GM21367 (cell line): ENCODE measurements around the gene ECE1.

Source experiments
- ATAC-seq: cut with Tn5 transposase; IDR thresholded peaks from one replicate; pipeline ENCODE4 v1.9.1; 2021; ENCODE audit not compliant: unreplicated experiment

ECE1 gene

DNA sequence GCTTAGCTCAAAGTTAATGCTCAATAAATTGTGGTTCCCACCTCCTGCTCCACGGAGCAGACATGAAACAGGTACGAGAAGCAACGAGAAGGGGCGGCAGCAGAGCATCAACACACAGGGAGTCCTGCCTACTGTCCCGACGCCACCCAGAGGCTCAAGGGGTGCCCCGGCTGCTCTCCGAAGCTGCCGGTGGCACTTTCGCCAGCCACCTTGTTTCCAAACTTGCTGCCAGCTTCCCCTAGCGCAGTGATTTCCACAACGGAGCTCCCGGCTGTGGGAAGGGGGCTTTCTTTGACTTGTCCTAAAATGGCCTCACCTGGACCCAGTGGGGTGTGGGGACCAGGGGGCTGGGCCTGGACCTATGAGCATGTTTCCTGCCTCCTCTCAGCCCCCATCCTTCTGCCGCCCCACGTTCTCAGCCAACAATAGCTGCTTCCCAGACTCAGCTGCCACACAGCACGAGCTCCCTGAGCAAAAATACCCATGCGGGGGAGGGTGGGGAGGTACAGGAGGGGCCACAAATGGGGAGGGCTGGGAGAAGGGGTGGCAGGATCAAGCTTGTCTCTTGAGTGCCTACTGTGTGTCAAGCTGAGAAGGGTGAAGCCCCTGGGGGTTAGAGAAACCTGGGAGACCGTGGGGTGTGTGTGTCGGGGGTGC lies 35.6 kb upstream of the ECE1 start:
- ATAC-seq = no peak

DNA sequence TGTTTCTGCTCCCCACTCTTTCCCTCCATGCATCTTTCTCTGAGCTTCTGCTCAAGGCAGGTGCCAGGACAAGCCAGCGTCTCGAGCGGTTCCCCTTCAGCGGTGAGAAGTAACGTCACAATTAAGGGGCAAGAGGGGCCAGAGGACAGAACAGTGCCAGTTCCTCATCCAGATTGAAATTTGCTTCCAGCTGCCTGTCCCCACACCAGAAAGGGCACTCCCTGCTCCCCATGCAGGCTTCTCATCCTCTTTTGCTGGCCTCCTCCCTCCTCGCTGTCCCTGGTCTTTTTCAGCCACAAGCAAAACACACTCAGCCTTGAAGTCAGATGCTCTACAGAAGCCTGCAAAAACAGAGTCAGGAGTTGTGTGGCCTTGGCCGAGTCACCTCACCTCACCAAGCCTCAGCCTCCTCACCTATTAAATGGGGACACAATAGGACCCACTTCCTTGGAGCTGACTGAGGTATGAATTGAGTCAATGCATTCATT lies 35.0 kb upstream of the ECE1 start:
- ATAC-seq = no peak

DNA sequence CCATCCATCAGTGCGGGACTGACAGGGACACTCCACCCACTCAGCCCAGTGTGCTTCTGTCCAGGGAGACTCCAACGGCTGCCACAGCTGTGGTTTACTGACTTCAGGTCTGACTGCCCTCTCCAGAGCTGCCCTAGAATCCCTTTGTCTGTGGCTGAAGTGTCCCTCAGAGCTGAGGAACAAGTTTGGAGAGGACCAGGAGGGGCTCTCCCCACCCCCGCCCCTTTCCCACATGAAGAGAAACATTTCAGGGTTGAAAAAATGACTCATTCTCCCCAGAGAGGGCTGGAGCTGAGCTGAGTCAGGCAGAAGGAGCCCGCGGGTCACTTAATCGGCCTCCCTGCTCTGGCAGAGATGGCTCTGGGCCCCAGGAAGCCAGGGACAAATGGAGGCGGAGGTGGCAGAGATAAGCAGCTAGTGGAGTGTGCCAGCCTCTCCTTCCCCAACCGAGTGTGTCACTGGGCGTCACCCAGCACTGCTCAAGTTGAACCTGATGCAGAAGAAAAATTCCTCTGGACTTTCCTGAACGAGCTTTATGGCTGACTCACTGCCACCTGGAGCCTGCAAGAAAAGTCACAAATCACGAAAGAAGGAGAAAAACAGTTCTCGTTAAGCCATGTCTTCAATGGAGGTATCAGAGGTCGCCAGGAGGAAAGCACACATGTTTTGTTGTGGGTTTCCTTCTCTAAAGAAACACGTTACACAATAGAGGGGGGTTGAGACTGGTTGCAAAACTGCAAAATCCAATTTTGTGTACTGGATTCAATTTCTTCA lies 34.3 kb upstream of the ECE1 start:
- ATAC-seq = no peak

DNA sequence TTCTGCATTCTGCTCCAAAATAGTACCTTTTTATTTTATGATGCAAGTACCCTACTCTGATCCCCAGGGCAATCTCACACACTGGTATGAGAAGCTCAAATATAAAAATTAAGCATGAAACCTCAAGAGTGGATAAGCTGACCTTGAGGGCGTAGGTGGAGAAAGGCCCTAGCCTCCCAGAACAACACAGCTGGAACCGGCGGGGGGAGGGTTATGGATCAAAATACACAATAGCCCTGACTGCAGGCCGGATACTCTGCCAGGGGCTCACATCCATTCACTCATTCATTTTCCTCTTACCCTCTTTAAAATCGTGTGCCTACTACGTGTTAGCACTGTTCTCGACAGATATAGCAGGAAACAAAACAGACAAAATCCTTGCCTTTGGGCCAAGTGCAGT lies 32.8 kb upstream of the ECE1 start:
- no peak for ATAC-seq

DNA sequence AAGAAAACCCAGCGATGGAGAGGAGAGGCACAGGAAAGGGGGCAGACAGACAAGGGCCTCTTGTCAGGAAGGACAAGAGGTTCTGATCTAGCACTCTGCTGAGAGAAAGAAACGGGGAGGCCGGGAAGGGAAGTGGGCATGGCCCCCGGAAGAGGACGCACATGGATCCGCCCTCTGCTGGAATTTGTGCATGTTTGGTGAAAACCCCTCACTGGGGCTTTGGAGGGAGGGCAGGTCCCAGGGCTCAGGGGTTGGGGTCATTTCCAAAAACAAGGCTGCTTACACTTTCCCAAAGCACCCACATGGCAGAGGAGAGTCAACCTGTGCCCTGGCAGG lies 32.4 kb upstream of the ECE1 start:
- ATAC-seq = no peak

DNA sequence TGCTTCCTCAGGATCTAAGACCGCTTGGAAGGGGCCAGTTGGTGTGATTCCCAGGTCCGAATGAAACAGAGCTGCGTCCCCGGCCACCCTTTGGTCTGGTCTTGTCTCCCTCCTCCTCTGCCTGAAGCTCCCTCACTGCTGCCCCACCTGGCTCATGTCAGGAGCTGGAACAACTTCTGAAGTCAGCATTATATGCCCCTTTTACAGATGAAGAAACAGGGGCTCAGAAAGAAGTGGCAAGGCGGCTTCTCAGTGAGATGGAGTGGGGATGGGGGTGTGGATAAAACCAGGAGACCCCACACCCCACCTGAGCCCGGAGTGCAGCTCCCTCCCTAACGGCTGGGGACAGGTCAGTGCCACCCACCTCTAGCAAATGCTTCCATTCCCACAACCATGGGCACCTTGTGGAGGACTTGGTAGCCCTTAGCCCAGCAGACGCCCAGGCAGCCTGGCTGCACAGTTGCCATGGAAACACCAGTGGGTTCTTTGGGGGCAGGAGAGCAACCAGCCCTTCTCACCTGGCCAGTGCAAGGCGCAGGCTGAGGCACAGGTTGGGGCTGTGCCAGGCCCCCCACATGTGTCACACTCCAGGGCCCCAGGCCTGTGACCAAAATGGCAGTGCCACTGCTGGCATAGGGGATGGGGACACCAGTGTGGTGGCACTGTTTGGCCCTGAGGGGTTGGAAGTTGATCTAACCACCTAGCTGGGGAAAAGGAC lies 31.9 kb upstream of the ECE1 start:
- ATAC-seq = no peak

DNA sequence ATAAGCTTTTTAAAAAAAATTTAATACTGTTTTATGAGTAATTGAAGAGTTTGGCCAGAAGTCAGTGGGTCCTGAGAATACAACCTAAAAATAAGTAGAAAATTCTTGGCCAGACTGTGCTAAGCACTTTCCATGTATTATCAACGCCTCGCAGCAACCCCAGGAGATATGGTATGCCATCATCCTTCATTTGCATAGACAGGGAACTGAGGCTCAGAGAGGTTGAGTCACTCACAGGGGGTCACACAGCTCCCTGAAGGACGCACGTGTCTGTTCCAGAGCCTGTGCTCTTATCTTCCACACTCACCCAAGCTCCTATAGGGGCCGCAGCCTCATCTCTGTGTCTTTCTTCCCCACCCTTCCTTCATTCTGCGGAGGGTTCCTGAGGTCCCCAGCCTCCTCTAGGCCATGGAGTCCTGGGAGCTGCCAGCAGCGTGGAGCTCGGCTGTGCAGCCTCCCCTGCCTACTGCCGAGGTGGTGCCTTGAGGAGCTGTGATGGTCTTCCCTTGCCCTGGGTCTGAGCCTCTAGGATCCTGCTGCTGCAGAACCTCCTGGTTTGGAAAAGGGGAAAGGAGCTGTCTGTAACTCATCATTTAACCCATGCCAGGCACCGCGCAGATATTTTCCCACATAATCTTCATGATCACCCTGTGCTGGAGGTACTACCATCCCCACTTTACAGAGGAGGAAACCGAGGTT lies 30.3 kb upstream of the ECE1 start:
- ATAC-seq = no peak

DNA sequence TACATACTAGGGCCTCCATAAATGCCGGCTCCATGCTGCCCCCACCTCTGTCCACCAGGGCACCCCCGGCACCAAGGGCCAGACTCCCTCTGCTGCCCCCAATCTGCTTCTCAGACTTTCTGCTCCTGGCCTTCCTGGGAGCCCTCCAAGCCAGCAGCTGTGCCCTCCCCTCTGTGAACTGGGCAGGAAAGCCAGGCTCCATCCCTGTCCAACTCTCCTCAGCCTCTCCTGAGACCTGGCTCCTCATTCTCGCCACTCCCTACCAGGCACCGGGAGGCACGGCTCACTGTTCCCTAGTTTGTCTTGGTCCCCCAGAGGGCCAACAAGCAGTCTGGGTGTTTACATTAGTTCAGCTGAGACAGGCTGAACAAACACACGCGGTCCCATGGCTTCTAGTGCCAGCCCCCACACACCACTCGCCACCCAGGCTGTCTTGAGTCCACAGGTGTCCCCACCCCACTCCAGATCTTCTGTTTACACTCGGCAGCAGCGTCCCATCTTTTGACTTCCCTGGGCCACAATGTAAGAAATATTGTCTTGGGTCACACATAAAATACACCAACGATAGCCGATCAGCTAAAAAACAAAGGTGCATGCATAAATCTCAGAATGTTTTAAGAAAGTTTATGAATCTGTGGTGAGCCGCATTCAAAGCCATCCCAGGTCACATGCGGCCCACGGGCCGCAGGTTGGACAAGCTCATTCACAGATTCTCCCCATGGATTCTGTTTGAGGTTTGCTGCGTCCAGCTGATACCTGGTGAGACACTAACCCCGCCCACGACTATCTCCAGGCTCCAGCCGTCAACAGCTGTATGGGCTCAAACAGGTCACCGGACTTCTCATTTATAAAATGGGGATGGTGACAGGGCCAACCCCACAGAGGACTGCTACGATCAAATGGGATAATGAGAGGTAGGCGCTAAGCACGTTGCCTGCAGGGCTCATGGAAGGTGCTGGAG lies 29.5 kb upstream of the ECE1 start:
- ATAC-seq = no peak

DNA sequence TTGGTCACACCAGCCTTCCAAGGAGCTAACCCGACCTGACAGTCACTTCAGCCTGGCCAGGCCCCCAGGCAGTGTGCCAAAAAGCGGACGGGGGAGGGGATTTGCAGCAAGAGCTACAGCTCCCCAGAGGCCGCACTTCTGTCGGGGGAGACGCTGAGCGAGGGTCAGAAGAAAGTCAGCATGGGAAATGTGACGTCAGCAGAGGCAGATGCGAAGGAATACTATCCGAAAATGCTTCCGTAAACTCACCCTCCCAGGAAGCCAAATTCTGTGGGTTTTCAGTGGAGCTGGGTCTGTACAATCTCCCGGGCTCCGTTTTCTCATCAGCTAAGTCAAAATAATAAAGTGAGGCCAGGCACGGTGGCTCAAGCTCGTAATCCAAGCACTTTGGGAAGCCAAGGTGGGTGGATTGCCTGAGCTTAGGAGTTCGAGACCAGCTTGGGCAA lies 28.5 kb upstream of the ECE1 start:
- ATAC-seq = no peak

DNA sequence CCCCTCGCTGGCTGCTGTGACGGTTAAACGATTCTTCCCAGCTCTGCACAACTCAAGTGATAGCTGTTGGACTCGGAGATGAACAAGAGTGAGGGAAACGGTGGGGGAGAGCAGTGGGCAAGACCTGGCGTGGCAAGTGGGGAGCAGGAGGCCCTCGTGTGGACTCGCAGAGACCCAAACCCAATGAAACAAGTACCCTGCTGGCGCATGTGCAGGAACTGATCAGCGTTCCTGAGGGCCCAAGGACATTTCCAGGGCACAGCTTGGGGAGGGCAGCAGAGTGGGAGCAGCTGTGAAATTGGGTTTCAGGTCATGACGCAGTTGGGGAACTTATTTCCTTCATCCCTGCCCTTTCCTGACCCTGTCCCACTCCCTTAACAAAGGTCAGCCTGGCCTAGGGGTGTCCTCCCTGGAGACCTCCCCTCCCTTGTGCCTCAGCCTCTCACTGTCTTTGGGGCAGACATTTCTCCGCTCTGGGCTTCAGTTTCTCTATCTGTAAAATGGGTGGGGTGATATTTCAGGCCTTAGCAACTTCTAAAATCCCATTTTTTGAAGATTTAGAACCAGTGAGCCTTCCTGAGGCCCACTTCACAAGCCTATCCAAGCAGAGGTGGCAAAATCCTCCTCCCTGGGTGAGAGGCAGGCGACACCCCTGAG lies 27.9 kb upstream of the ECE1 start:
- ATAC-seq = no peak

DNA sequence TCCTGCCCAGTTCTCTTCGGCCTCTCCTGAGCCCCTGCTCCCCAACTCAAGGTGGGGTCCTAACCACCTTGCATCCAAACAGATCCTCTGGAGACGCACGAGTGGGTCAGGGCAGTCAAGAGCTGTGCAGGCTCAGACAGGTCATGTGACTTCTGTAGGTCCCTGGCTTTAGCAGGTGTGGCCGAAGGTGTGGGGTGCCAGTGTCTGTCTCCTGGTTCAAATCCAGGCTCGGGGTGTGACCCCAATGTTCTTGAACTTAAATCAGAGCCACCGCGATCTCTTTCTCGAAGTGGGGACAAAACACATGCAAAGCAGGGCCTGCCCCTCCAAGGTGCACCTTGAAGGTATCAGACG lies 27.4 kb upstream of the ECE1 start:
- no peak for ATAC-seq

DNA sequence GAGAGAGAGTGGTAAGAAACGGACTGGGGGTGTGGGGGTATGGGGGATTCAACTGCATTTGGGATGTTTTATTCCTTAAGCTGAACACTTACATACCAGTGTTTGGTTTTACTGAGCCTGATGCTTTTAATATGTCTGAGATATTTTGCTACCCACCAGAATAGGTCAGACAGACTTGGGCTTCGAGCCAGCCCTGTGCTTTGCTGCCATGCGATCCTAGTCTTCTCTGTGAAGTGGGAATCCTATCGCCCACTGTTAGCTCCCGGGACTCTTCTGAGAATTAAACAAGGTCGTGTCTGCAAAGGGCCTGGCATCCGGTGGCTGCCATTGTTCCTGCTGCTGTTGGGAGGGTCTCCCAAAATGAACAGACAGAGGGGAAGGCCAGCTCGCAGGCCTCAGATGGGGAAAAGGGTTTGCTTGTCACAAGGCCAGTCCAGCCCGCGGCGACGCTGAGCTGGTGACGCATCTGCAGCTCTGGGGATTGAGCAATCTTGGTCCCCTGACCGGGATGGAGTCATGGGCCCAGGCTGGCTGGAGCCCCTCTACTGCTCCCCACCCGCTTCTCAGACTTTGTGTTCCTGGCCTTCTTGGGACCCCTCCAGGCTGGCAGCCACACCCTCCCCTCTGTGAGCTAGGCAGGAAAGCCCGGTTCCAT lies 26.9 kb upstream of the ECE1 start:
- no peak for ATAC-seq

DNA sequence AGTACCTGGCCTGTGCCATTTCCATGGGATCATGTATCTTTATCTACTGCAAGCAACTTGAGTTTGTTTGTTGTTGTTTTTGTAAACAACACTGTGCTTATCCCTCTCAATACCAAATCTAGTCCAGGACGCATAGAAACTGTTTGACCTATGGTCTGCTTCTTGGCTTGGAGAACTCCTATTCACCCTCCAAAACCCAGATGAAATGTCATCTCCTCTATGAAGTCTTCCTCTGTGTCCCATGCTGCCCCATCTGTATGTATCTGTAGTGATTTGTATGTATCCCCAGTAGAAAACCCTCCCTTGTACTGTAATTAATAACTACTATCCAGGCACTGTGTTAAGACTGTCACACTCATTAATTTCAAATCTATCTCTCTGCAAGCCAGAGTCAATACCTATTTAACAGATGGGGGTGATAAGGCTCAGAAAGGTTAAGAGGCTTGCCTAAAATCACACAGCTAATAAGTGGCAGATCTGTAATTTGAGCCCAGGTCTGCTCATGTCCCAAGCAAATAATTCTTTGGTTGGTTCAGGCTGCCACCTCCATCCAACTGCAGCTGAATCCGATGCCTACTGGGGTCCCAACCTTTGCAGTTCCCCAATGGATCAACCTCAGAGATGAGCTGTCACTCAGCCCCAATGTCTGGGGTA lies 24.6 kb upstream of the ECE1 start:
- no peak for ATAC-seq

DNA sequence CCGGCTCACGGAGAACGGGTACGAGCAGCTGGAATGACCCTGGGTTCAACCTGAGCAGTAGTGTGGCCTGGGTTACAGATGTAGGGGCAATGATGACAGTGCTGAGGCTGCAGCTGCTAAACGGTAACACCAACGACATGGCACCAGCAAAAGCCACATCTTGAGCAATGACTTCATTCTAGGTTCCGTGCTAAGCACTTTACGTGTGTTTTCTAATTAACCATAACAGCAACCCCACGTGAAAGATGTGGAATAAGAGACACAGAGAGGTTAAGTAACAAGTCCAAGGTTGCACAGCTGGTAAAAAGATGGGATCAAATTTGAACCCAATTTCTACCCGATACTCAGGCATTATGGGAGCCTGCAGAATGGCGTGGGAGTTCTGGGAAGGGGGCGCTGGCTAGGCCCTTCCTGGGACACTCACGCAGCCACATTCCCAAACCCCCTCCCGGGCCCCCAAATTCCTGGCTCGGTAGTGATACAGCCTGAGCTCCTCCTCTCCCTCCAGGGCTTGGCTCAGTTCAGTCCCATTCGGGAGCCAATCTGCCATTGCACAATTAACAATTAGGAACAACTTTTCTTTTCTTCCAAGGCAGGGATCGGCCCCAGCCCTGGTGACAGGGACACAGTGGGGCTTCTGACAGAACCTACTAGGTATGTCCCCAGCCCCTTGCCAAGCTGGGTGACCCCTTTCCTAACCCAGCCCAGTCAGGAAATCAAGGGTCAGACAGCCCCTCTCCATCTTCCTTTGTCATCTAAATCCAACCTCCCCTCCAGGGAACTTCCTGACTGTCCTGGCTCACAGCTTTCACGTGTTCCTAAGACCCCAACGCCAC lies 23.8 kb upstream of the ECE1 start:
- no peak for ATAC-seq

DNA sequence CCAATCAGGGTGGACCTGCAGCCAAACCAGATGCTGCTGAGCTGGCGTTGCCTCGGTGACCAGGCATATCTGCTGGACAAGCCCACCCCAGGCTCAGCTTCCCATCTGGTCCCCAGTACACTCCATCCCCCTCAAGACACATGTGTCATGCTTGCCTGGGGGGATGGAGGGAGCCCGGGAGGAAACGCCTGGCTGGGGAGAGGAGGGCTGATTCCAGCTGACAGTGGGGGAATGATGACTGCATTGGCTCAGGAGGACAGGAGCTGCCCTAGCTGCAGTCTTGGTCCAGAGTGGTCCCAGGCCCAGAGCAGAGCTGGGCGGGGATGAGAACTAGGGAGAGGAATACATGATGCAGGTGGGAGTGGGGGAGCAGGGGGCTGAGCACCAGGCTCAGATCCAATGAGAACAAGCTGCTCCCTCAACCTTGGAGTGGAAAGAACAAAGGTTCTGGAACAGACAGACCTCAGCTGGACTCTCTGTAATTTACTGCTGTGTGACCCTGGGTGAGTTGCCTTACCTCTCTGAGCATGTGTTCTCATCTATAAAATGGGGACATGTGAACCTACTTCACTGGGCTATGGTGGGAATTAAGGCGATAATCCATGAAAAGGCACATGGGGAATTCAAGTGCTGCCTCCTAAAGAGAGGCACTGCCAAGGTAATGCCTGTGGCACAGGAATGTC lies 23.1 kb upstream of the ECE1 start:
- ATAC-seq = no peak

DNA sequence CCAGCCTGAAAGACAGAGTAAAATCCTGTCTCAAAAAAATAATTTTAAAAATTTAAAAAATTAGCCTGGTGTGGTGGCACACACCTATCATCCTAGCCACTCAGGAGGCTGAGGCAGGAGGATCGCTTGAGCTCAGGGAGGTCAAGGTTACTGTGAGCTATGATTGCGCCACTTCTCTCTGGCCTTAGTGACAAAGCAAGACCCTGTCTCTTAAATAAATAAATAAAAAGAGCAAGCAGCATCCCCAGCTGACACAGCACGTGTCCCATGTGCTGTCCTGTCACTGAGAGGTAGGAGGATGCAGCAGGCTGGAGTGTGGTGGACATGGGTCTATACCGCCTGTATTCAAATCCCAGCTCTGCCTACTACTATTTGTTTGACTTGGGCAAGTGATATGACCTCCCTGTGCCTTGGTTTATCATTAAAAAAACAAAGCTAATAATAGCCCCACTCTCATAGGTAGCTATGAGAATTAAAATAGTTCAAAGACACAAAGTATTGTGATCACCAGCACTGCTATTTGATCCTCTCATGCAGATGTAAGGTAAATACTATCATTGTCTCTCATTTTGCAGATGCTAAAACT lies 22.2 kb upstream of the ECE1 start:
- ATAC-seq = no peak

DNA sequence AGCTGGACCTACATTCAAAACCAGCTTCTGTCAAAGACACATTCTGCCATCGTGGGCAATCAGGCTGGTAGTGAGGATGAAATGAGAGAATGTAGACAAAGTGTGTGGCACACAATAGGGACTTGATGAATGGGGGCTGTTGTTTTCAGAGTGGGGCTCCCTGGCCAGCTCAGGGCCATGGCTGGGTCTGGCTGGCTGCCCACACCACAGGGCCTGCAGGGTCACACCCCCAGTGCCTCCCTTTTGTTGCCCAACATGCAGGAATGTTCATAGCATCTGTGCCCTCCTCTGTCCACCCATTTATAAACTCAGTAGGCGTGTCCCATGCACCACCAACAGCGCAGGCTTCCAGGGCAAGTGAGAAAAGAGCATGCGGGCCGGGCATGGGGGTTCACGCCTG lies 20.8 kb upstream of the ECE1 start:
- ATAC-seq = no peak
